CD14-positive monocyte (primary cell): Measurements from ENCODE around the gene KLK12. TPM values are rescaled to one million over a fixed set of nuclear protein-coding genes. Genes with fewer than 3 reads are reported as not detected.
A peak's percentile ranks its signal among the peaks of the same experiment; 100 is the strongest.

Source experiments
- DNase-seq, 3 donors: peaks; one replicate each; pipeline ENCODE4 v3.0.0-alpha.2; 2011 to 2022
- H2AFZ ChIP-seq: 2 replicates; pipeline ENCODE4 v1.6.0; 2012; ENCODE audit warnings: mild to moderate bottlenecking, low read depth, low read length, inconsistent platforms; ENCODE audit not compliant: insufficient read depth, poor library complexity, severe bottlenecking
- H3K27ac ChIP-seq, 2 donors: 1 replicate in 1 of 2; 2 replicates in 1 of 2; pipeline ENCODE4 v1.5.1; 2012 to 2013; ENCODE audit warnings: low read length in 2 of 2, control low read depth in 1 of 2, inconsistent platforms in 1 of 2, low read depth in 1 of 2, mild to moderate bottlenecking in 1 of 2
- H3K27me3 ChIP-seq, 2 donors: one replicate each; pipeline versions ENCODE4 v1.6.0 to v1.6.1; 2011 to 2013; ENCODE audit warnings: low read length in 2 of 2; ENCODE audit not compliant: control insufficient read depth in 2 of 2, insufficient read depth in 2 of 2
- H3K36me3 ChIP-seq, 2 donors: replicated peaks in 1 of 2; 1 replicate in 1 of 2; 2 replicates in 1 of 2; pipeline versions ENCODE4 v1.5.1 to v1.6.1; 2012 to 2013; ENCODE audit warnings: low read length in 2 of 2, control low read depth in 1 of 2, inconsistent platforms in 1 of 2, mild to moderate bottlenecking in 1 of 2; ENCODE audit not compliant: insufficient read depth in 2 of 2, control insufficient read depth in 1 of 2
- H3K4me1 ChIP-seq, 2 donors: 1 replicate in 1 of 2; 2 replicates in 1 of 2; pipeline versions ENCODE4 v1.5.1 to v1.6.1; 2012 to 2013; ENCODE audit warnings: low read length in 2 of 2, control low read depth in 1 of 2, inconsistent platforms in 1 of 2, mild to moderate bottlenecking in 1 of 2, moderate library complexity in 1 of 2; ENCODE audit not compliant: insufficient read depth in 2 of 2, control insufficient read depth in 1 of 2
- H3K4me2 ChIP-seq: replicated peaks from 2 replicates; pipeline ENCODE3; 2012; ENCODE audit warnings: low read length, moderate library complexity, mild to moderate bottlenecking; ENCODE audit not compliant: poor library complexity, severe bottlenecking; ENCODE audit errors: extremely low read depth
- H3K4me3 ChIP-seq, 3 experiments: fragments of 200-600 bp in 1 of 3; sonication (generic) in 1 of 3; replicated peaks in 1 of 3; 1 replicate in 2 of 3; 2 replicates in 1 of 3; pipeline ENCODE4 v1.5.1; 2011 to 2013; ENCODE audit warnings: low read length in 3 of 3, mild to moderate bottlenecking in 3 of 3, control low read depth in 2 of 3, low read depth in 2 of 3, inconsistent platforms in 1 of 3, moderate library complexity in 1 of 3
- H3K79me2 ChIP-seq: 2 replicates; pipeline ENCODE4 v1.6.0; 2012; ENCODE audit warnings: mild to moderate bottlenecking, control low read depth, inconsistent platforms, low read length, moderate library complexity; ENCODE audit not compliant: insufficient read depth
- H3K9ac ChIP-seq: 2 replicates; pipeline ENCODE4 v1.6.0; 2017; ENCODE audit warnings: low read length, mild to moderate bottlenecking; ENCODE audit not compliant: insufficient read depth, poor library complexity, severe bottlenecking
- H3K9me3 ChIP-seq, 2 donors: replicated peaks in 1 of 2; 1 replicate in 1 of 2; 2 replicates in 1 of 2; pipeline versions ENCODE4 v1.5.1 to v1.6.1; 2012 to 2013; ENCODE audit warnings: low read length in 2 of 2, control low read depth in 1 of 2; ENCODE audit not compliant: control insufficient read depth in 1 of 2, insufficient read depth in 1 of 2
- H4K20me1 ChIP-seq: 2 replicates; pipeline ENCODE4 v1.6.0; 2012; ENCODE audit warnings: mild to moderate bottlenecking, low read length, control low read depth, moderate library complexity; ENCODE audit not compliant: insufficient read depth
- H3K27ac Mint-ChIP-seq, 7 donors: one replicate each; pipeline ENCODE4 v1.8.0; 2020; ENCODE audit warnings: mild to moderate bottlenecking in 7 of 7, mixed read lengths in 7 of 7, moderate library complexity in 6 of 7, inconsistent platforms in 2 of 7
- H3K27me3 Mint-ChIP-seq, 3 donors: one replicate each; pipeline ENCODE4 v1.8.0; 2021 to 2022; ENCODE audit warnings: low read depth in 3 of 3, mild to moderate bottlenecking in 3 of 3, mixed read lengths in 3 of 3, moderate library complexity in 3 of 3, inconsistent platforms in 1 of 3
- H3K36me3 Mint-ChIP-seq, 2 donors: one replicate each; pipeline ENCODE4 v1.8.0; 2020; ENCODE audit warnings: mixed read lengths in 2 of 2, inconsistent platforms in 1 of 2, mild to moderate bottlenecking in 1 of 2
- H3K4me1 Mint-ChIP-seq: one replicate; pipeline ENCODE4 v1.8.0; 2020; ENCODE audit warnings: mild to moderate bottlenecking, mixed read lengths
- H3K4me3 Mint-ChIP-seq, 2 donors: one replicate each; pipeline ENCODE4 v1.8.0; 2020; ENCODE audit warnings: mild to moderate bottlenecking in 2 of 2, mixed read lengths in 2 of 2, moderate library complexity in 1 of 2
- H3K9me3 Mint-ChIP-seq, 7 donors: one replicate each; pipeline ENCODE4 v1.8.0; 2020 to 2022; ENCODE audit warnings: mixed read lengths in 7 of 7, mild to moderate bottlenecking in 6 of 7, moderate library complexity in 6 of 7, inconsistent platforms in 2 of 7
- CTCF ChIP-seq: fragments of 200-600 bp; IDR thresholded peaks from one replicate; pipeline ENCODE4 v1.8.0; 2022; ENCODE audit warnings: antibody characterized with exemption, mild to moderate bottlenecking
- WGBS: methylation state at CpG from one replicate; pipeline ENCODE4 v1.1.5; 2013; ENCODE audit warnings: missing lambda C conversion rate; ENCODE audit not compliant: insufficient coverage; 5-methylcytosine and 5-hydroxymethylcytosine counted together
- intact Hi-C, 2 donors: fragments of 100-400 bp; cut with micrococcal nuclease; formaldehyde crosslinking; loops; one replicate each; pipeline versions ENCODE4 v1.15.0 to v1.15.1; 2023
- polyA plus RNA-seq, 3 donors: library from polyadenylated mRNA; depleted of rRNA in 1 of 3; unstranded in 2 of 3; stranded (reverse) in 1 of 3; fragments of 300-500 nt in 2 of 3; fragments of >200 nt in 1 of 3; fragmentation: Illumina TruSeq in 2 of 3; gene quantifications; 1 replicate in 2 of 3; 2 replicates in 1 of 3; pipeline ENCODE4 v1.2.3, GENCODE V29; 2012 to 2021

KLK12 gene
- polyA plus RNA-seq, 3 donors, result not detected

GRCh38 chr19:50981587-50982146 lies 53.1 kb downstream of the KLK12 start:
- Histone ChIP-seq H3K9me3 (no peaks in the 10 kb centered on the region), H3K27me3 (peaks cover 0 to 7% of the 10 kb centered on the region in 2 donors), H4K20me1 (no peaks in the 10 kb centered on the region), H2AFZ (no peak overlapping the region), H3K36me3 (no peaks in the 10 kb centered on the region), H3K27ac (no peak overlapping the region), H3K4me2 (no peak overlapping the region), H3K79me2 (no peaks in the 10 kb centered on the region), H3K9ac (no peak overlapping the region), H3K4me1 (no peaks in the 10 kb centered on the region), H3K4me3 (no peak overlapping the region)
- H3K9me3 Mint-ChIP-seq, result peaks cover 0 to 9% (median 2%) of the 10 kb centered on the region in 7 donors
- no peak overlapping the region for H3K4me3 Mint-ChIP-seq
- no peak for TF ChIP-seq CTCF
- 66% methylated on average over 10 of the region's 11 CpGs for WGBS
- peak overlapping the region in 1 of 7 donors; percentile 69 for H3K27ac Mint-ChIP-seq
- no peak for DNase-seq
- no peaks in the 10 kb centered on the region for H3K4me1 Mint-ChIP-seq
- intact Hi-C loops, result no loop called here
- peaks cover 31 to 50% (median 32%) of the 10 kb centered on the region in 3 donors for H3K27me3 Mint-ChIP-seq
- no peaks in the 10 kb centered on the region for H3K36me3 Mint-ChIP-seq

GRCh38 chr19:50980208-50980607 lies 54.6 kb downstream of the KLK12 start:
- no peak overlapping the region for H3K4me2 ChIP-seq
- H3K27me3 ChIP-seq, result peaks cover 0 to 7% of the 10 kb centered on the region in 2 donors
- no peak for TF ChIP-seq CTCF
- H3K9ac ChIP-seq, result no peak overlapping the region
- no peak overlapping the region for H3K27ac Mint-ChIP-seq
- no peaks in the 10 kb centered on the region for H3K79me2 ChIP-seq
- no peaks in the 10 kb centered on the region for H3K4me1 ChIP-seq
- H3K9me3 Mint-ChIP-seq, result peaks cover 0 to 5% (median 1%) of the 10 kb centered on the region in 7 donors
- peaks cover 24 to 45% (median 25%) of the 10 kb centered on the region in 3 donors for H3K27me3 Mint-ChIP-seq
- H3K4me3 ChIP-seq, result no peak overlapping the region
- intact Hi-C loops, result no loop called here
- H3K36me3 ChIP-seq, result no peaks in the 10 kb centered on the region
- H3K36me3 Mint-ChIP-seq, result no peaks in the 10 kb centered on the region
- no peak for DNase-seq
- H4K20me1 ChIP-seq, result no peaks in the 10 kb centered on the region
- no peaks in the 10 kb centered on the region for H3K4me1 Mint-ChIP-seq
- H3K27ac ChIP-seq, result no peak overlapping the region
- no peaks in the 10 kb centered on the region for H3K9me3 ChIP-seq
- no peak overlapping the region for H3K4me3 Mint-ChIP-seq
- no peak overlapping the region for H2AFZ ChIP-seq
- 81% methylated on average over 13 of the region's 13 CpGs for WGBS
